Astrocyte (in vitro differentiated cells and primary cell): ENCODE data around the gene INPP4A.

ENCODE experiments used
- CTCF ChIP-seq: IDR thresholded peaks from 2 replicates; pipeline ENCODE4 v1.5.1; 2011; ENCODE audit warnings: low read depth, mild to moderate bottlenecking, inconsistent platforms, low read length, moderate library complexity; ENCODE audit not compliant: insufficient read depth
- EZH2 ChIP-seq: IDR thresholded peaks from 2 replicates; pipeline ENCODE4 v1.6.1; 2012; ENCODE audit warnings: mild to moderate bottlenecking, low read length, inconsistent platforms; ENCODE audit not compliant: insufficient read depth

- TF ChIP-seq CTCF = no peak
- TF ChIP-seq EZH2 = no peak
Observed at GRCh38 chr2:98487101-98487805, 42.6 kb downstream of the INPP4A start.
